ENCODE data around the gene PTPRT.
A peak's percentile ranks its signal among the peaks of the same experiment; 100 is the strongest.

The PTPRT gene

GRCh38 chr20:43034981-43035724 is 154.6 kb downstream of the PTPRT start:
- peak; percentile 76 for FAIRE-seq
- no peak for DNase-seq (ENCODE audit: insufficient read length, low spot score)

GRCh38 chr20:43032459-43032858 is 157.2 kb downstream of the PTPRT start:
- DNase-seq (ENCODE audit: insufficient read length, low spot score) = no peak
- FAIRE-seq = no peak

GRCh38 chr20:43029176-43029575 is 160.5 kb downstream of the PTPRT start:
- FAIRE-seq = no peak
- DNase-seq (ENCODE audit: insufficient read length, low spot score) = no peak

GRCh38 chr20:43028470-43028869 is 161.2 kb downstream of the PTPRT start:
- DNase-seq (ENCODE audit: insufficient read length, low spot score) = no peak
- FAIRE-seq = no peak

GRCh38 chr20:43023836-43024235 is 165.9 kb downstream of the PTPRT start:
- DNase-seq (ENCODE audit: insufficient read length, low spot score) (no peak), FAIRE-seq (no peak)

GRCh38 chr20:43022568-43022967 is 167.1 kb downstream of the PTPRT start:
- DNase-seq (ENCODE audit: insufficient read length, low spot score) = no peak
- FAIRE-seq = no peak

GRCh38 chr20:43022081-43022480 is 167.6 kb downstream of the PTPRT start:
- no peak for FAIRE-seq

GRCh38 chr20:43017241-43018030 is 172.3 kb downstream of the PTPRT start:
- DNase-seq (ENCODE audit: insufficient read length, low spot score) = no peak
- peak; percentile 65 for FAIRE-seq

More at GRCh38 chr20:43022081-43022480, 167.6 kb downstream of the PTPRT start:
- no peak for DNase-seq (ENCODE audit: insufficient read length, low spot score)

GRCh38 chr20:43016257-43016656 is 173.4 kb downstream of the PTPRT start:
- FAIRE-seq = no peak

GRCh38 chr20:43015566-43015965 is 174.1 kb downstream of the PTPRT start:
- FAIRE-seq (no peak), DNase-seq (ENCODE audit: insufficient read length, low spot score) (no peak)

More at GRCh38 chr20:43016257-43016656, 173.4 kb downstream of the PTPRT start:
- DNase-seq (ENCODE audit: insufficient read length, low spot score) = no peak

GRCh38 chr20:43014206-43014605 is 175.5 kb downstream of the PTPRT start:
- DNase-seq (ENCODE audit: insufficient read length, low spot score) (no peak), FAIRE-seq (peak; percentile 48)

- DNase-seq (ENCODE audit: insufficient read length, low spot score) = no peak
- peak; percentile 67 for FAIRE-seq
Measured at GRCh38 chr20:43011491-43011890, 178.2 kb downstream of the PTPRT start.

GRCh38 chr20:43009532-43009931 is 180.2 kb downstream of the PTPRT start:
- no peak for DNase-seq (ENCODE audit: insufficient read length, low spot score)
- FAIRE-seq = no peak

- peak; percentile 73 for FAIRE-seq
Measured at GRCh38 chr20:43007525-43007924, 182.2 kb downstream of the PTPRT start.

GRCh38 chr20:43006651-43007375 is 182.9 kb downstream of the PTPRT start:
- DNase-seq (ENCODE audit: insufficient read length, low spot score) (no peak), FAIRE-seq (no peak)

More at GRCh38 chr20:43007525-43007924, 182.2 kb downstream of the PTPRT start:
- DNase-seq (ENCODE audit: insufficient read length, low spot score) = no peak

- DNase-seq (ENCODE audit: insufficient read length, low spot score) (no peak), FAIRE-seq (no peak)
Measured at GRCh38 chr20:43003318-43003944, 186.3 kb downstream of the PTPRT start.

- no peak for FAIRE-seq
- DNase-seq (ENCODE audit: insufficient read length, low spot score) = no peak
Measured at GRCh38 chr20:42996141-42996540, 193.6 kb downstream of the PTPRT start.

- FAIRE-seq = peak; percentile 76
- no peak for DNase-seq (ENCODE audit: insufficient read length, low spot score)
Measured at GRCh38 chr20:42988319-42988718, 201.4 kb downstream of the PTPRT start.

GRCh38 chr20:42987376-42988114 is 202.2 kb downstream of the PTPRT start:
- DNase-seq (ENCODE audit: insufficient read length, low spot score) = no peak
- FAIRE-seq = peak; percentile 80
